TTC549 (cell line): ENCODE data around the gene CD93.

Source experiments
- FAIRE-seq: peaks from 2 replicates; lab custom pipeline; 2012; peaks lifted over from hg19 to GRCh38; lab: Jason Lieb, UNC

The CD93 gene

DNA sequence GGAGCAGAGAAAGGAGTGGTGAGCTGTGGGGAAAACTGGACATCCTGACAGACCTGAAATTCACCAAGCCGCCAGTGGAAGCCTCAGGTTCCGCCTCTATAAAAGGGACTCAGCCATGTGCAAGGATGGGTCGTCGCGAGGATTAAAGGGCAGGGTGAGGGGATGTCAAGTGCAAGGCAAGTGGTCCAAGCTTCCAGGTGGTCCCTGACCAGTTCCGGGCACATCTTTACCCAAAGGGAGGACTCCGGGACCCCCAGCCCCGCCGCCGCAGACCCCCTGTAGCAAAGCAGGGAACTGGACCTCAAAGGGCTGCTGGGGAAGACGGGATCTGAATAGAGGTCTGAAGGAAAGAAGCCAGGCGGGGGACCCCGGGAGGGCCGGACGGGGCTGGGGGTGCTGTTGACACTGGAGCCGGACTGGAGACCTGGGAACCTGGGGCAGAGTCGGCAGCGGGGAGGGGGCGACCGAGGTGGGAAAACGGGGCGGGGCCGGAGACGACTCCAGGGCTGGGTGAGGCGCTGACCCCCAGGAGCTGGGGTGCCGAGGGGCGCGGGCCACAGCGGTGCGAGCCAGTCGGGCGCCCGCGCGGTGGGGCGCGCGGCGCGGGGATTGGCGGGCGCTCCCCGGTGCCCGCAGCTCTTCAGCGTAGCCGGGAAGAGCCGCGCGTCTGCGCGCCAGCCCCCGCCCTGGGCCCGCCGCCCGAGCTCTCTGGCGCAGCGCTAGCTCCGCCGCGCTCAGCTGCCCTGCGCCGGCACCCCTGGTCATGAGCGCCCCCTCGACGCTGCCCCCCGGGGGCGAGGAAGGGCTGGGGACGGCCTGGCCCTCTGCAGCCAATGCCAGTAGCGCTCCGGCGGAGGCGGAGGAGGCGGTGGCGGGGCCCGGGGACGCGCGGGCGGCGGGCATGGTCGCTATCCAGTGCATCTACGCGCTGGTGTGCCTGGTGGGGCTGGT lies 51.1 kb downstream of the CD93 start, which contains the start of gene SSTR4:
Gene SSTR4, plus strand, starts transcription at position 592 of the 951 bp plus-strand sequence. Its CDS starts 172 bp downstream, at position 764.
- FAIRE-seq, result no peak

DNA sequence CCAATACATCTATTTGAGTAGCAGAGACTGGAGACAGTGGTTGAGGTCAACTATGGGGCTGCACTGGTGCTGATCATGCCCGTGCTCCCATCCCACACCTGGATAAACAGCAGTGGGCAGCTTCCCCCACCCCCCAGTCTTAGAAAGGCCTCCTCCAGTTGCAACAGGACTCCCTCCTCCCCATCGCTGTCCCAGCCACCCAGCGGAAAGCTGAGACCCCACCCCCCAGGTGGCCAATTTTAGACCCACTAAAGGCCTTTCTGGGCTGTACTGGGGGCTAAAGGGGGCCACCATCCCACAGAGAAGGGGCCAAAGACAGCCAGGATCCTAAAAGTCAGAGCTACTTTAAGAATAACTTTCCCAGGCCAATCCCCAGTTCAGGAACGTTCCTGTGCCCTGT lies 52.2 kb downstream of the CD93 start:
- FAIRE-seq, result no peak

DNA sequence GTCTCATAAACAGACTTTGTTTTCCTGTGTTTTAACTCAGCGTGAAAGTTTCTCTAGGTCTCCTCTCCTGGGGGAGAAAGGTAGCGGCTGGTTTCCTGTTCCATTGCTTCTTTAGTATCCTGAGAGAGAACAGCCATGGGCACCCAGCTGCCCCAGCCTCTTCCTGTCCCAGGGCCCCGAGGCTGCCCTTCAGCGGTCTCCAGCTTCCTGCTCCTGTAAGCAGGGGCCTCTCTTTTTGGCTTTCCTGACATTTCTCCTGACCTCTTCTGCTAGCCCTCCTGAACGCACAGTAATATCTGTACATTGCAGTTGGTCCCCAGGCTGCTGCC lies 53.4 kb downstream of the CD93 start:
- no peak for FAIRE-seq

DNA sequence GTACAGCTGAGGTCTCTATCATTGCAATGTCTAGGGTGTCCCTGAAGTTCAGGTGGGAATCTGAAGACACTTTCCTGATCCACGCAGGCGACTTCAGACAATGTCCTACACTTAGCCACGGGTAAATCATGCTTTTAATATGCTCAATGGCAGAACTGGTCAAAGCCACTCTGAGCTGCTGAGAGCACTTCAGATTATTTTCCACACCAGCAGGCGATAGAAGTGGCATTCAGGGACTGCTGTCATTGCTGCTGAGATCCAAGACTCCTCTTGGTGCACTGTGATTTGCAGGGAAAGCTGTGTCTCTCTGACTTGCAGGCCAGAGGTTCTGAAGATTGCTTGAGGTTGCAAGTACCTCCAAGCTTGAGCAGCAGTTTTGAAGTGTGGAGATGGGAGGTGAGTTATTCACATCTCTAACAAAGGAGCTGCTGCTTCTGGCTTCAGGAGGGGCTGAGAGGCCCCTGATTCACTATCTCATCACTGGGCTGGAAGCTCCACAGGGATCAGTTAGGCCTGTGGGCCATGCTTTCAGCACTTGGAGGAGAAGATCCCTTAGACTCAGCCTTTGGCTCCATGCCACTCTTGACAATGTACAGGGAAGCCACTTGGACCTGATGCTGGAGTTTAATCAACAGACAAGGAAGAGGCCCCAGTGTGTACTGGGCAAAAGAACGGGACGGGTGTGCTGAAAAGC lies 53.9 kb downstream of the CD93 start:
- FAIRE-seq, result no peak

DNA sequence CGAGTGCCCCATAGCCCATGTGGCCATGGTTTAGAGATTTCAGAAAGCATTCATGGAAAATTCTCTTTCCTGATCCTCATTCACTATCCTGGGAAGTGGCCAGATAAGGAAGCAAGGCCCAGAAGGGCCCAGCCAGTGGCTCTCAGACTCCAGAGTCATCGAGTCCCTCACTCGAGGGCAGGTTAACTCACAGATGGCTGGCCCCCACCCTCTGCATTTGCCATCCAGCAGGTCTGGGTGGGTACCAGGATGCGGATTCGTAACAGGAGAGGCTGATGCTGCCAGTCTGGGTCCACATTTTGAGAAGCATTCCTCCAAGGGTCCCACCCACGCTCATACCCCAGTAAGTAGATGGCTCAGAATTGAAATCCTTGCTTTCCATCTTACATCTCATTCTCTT lies 54.8 kb downstream of the CD93 start:
- FAIRE-seq, result no peak
